Smooth muscle cell (in vitro differentiated cells): ENCODE data around the gene CENPB. TPM values are rescaled to one million over a fixed set of nuclear protein-coding genes. Genes with fewer than 3 reads are reported as not detected.

Experiments
- DNase-seq: peaks from one replicate; lab custom pipeline; 2025; ENCODE audit not compliant: unreplicated experiment; lab: John Stamatoyannopoulos, UW
- H2AFZ ChIP-seq: fragments of 200-600 bp; sonication (generic); 2 replicates; pipeline ENCODE4 v1.6.0; 2016; ENCODE audit warnings: antibody characterized with exemption, low read depth, mild to moderate bottlenecking
- H3F3A ChIP-seq: fragments of 200-600 bp; sonication (generic); 2 replicates; pipeline ENCODE4 v1.6.0; 2017; ENCODE audit warnings: antibody characterized with exemption, low read depth
- H3K27ac ChIP-seq: fragments of 200-600 bp; sonication (generic); 2 replicates; pipeline ENCODE4 v1.5.1; 2016; ENCODE audit warnings: low read depth, mild to moderate bottlenecking
- H3K27me3 ChIP-seq: fragments of 200-600 bp; sonication (generic); 2 replicates; pipeline ENCODE4 v1.6.1; 2016; ENCODE audit warnings: low read depth, mild to moderate bottlenecking
- H3K36me3 ChIP-seq: fragments of 200-600 bp; sonication (generic); 2 replicates; pipeline ENCODE4 v1.5.1; 2016; ENCODE audit warnings: low read depth
- H3K4me1 ChIP-seq: fragments of 200-600 bp; sonication (generic); 2 replicates; pipeline ENCODE4 v1.5.1; 2016; ENCODE audit warnings: low read depth
- H3K4me2 ChIP-seq: fragments of 200-600 bp; sonication (generic); 2 replicates; pipeline ENCODE4 v1.6.0; 2016; ENCODE audit warnings: mild to moderate bottlenecking
- H3K4me3 ChIP-seq: fragments of 200-600 bp; sonication (generic); 2 replicates; pipeline ENCODE4 v1.5.1; 2016; ENCODE audit warnings: mild to moderate bottlenecking
- H3K79me2 ChIP-seq: fragments of 200-600 bp; sonication (generic); 2 replicates; pipeline ENCODE4 v1.6.0; 2016; ENCODE audit warnings: low read depth, mild to moderate bottlenecking
- H3K9ac ChIP-seq: fragments of 200-600 bp; sonication (generic); 2 replicates; pipeline ENCODE4 v1.6.0; 2016; ENCODE audit warnings: low read depth
- H3K9me3 ChIP-seq: fragments of 200-600 bp; sonication (generic); replicated peaks from 2 replicates; pipeline ENCODE4 v1.5.1; 2016; ENCODE audit warnings: low read depth
- H4K20me1 ChIP-seq: fragments of 200-600 bp; sonication (generic); 2 replicates; pipeline ENCODE4 v1.6.0; 2016; ENCODE audit warnings: low read depth
- CTCF ChIP-seq: fragments of 200-600 bp; sonication (generic); IDR thresholded peaks from 2 replicates; pipeline ENCODE4 v1.5.1; 2017; ENCODE audit warnings: borderline replicate concordance, mild to moderate bottlenecking, antibody characterized with exemption; ENCODE audit not compliant: insufficient read depth, poor library complexity, severe bottlenecking
- WGBS: methylation state at CpG from one replicate; pipeline ENCODE4 v1.1.7; 2016; ENCODE audit warnings: low lambda C conversion rate; 5-methylcytosine and 5-hydroxymethylcytosine counted together
- polyA plus RNA-seq: library from polyadenylated mRNA; unstranded; fragments of >200 nt; fragmentation: Nextera tagmentation; extraction: Ambion mirVana; gene quantifications from 2 replicates; pipeline ENCODE4 v1.2.1, GENCODE V29; 2016
- total RNA-seq: library from RNA; depleted of rRNA; stranded (reverse); fragments of >200 nt; gene quantifications from 2 replicates; pipeline ENCODE4 v1.2.3, GENCODE V29; 2014

Gene CENPB
- total and polyA plus RNA-seq, 2 experiments from 2014 or later: 10.4 to 23.6 TPM

- H3K36me3 ChIP-seq: no peaks in the 10 kb centered on the region
- DNase-seq: no peak
- TF ChIP-seq CTCF: no peak
- WGBS: 81% methylated on average over 2 of the region's 2 CpGs
- H3K4me2 ChIP-seq: no peak overlapping the region
- H2AFZ ChIP-seq: no peak overlapping the region
- H3K4me3 ChIP-seq: no peak overlapping the region
- peaks cover 2% of the 10 kb centered on the region for H3F3A ChIP-seq
- no peak overlapping the region for H3K9ac ChIP-seq
- no peak overlapping the region for H3K27ac ChIP-seq
- peaks cover 3% of the 10 kb centered on the region for H4K20me1 ChIP-seq
- peaks cover 5% of the 10 kb centered on the region for H3K4me1 ChIP-seq
- H3K27me3 ChIP-seq: peaks cover 48% of the 10 kb centered on the region
- no peaks in the 10 kb centered on the region for H3K9me3 ChIP-seq
- H3K79me2 ChIP-seq: no peaks in the 10 kb centered on the region
Observed at GRCh38 chr20:3747471-3747870, 39.1 kb downstream of the CENPB start.

- H3K9me3 ChIP-seq: no peaks in the 10 kb centered on the region
- H3K27me3 ChIP-seq: peaks cover 35% of the 10 kb centered on the region
- no peaks in the 10 kb centered on the region for H3K4me1 ChIP-seq
- H3F3A ChIP-seq: no peaks in the 10 kb centered on the region
- no peak for DNase-seq
- no peak overlapping the region for H3K4me3 ChIP-seq
- H3K36me3 ChIP-seq: no peaks in the 10 kb centered on the region
- H3K9ac ChIP-seq: no peak overlapping the region
- H3K79me2 ChIP-seq: no peaks in the 10 kb centered on the region
- H3K27ac ChIP-seq: no peak overlapping the region
- no peaks in the 10 kb centered on the region for H4K20me1 ChIP-seq
- TF ChIP-seq CTCF: no peak
- H3K4me2 ChIP-seq: no peak overlapping the region
- 75% methylated on average over 11 of the region's 11 CpGs for WGBS
- H2AFZ ChIP-seq: no peak overlapping the region
Observed at GRCh38 chr20:3745686-3746173, 40.8 kb downstream of the CENPB start.

GRCh38 chr20:3744806-3745685 lies 41.5 kb downstream of the CENPB start:
- H3K36me3 ChIP-seq: no peaks in the 10 kb centered on the region
- H3K27me3 ChIP-seq: peaks cover 28% of the 10 kb centered on the region
- no peaks in the 10 kb centered on the region for H3F3A ChIP-seq
- peak overlapping the region; percentile 61 for H3K4me2 ChIP-seq
- H3K4me3 ChIP-seq: peak overlapping the region; percentile 4
- no peaks in the 10 kb centered on the region for H3K4me1 ChIP-seq
- TF ChIP-seq CTCF: no peak
- 21% methylated on average over 44 of the region's 45 CpGs for WGBS
- no peak overlapping the region for H3K9ac ChIP-seq
- H3K9me3 ChIP-seq: no peaks in the 10 kb centered on the region
- no peaks in the 10 kb centered on the region for H3K79me2 ChIP-seq
- no peaks in the 10 kb centered on the region for H4K20me1 ChIP-seq
- H3K27ac ChIP-seq: no peak overlapping the region
- peak overlapping the region; percentile 62 for H2AFZ ChIP-seq
- DNase-seq: peak; percentile 35

- Histone ChIP-seq H3F3A (no peaks in the 10 kb centered on the region), H3K4me3 (no peak overlapping the region), H3K27ac (no peak overlapping the region), H3K9me3 (no peaks in the 10 kb centered on the region), H3K27me3 (peaks cover 18% of the 10 kb centered on the region), H3K79me2 (no peaks in the 10 kb centered on the region), H3K4me2 (no peak overlapping the region), H2AFZ (no peak overlapping the region), H4K20me1 (no peaks in the 10 kb centered on the region), H3K9ac (no peak overlapping the region), H3K36me3 (no peaks in the 10 kb centered on the region), H3K4me1 (no peaks in the 10 kb centered on the region)
- TF ChIP-seq CTCF: no peak
- DNase-seq: no peak
- WGBS: 94% methylated on average over 1 of the region's 1 CpG
Observed at GRCh38 chr20:3744037-3744436, 42.5 kb downstream of the CENPB start.
